Neutrophil (primary cell): ENCODE data around the gene APEX2.
"Not testable (repeated sequence)": the region's sequence is repeated elsewhere in the genome, so short reads cannot be mapped to it uniquely, and the experiment has no call there.

Experiments
- H3K27ac ChIP-seq: fragments of 200-600 bp; sonication (generic); 2 replicates; pipeline ENCODE4 v1.5.1; 2016; ENCODE audit warnings: mild to moderate bottlenecking, moderate library complexity
- H3K27me3 ChIP-seq: fragments of 200-600 bp; sonication (generic); 2 replicates; pipeline ENCODE4 v1.6.0; 2016; ENCODE audit warnings: mild to moderate bottlenecking
- H3K36me3 ChIP-seq: fragments of 200-600 bp; sonication (generic); 2 replicates; pipeline ENCODE4 v1.5.1; 2017
- H3K4me1 ChIP-seq, 2 experiments: fragments of 200-600 bp in 1 of 2; sonication (generic) in 1 of 2; 1 replicate in 1 of 2; 2 replicates in 1 of 2; pipeline versions ENCODE4 v1.5.1 to v1.6.1; 2013 to 2016; ENCODE audit warnings: low read depth in 1 of 2, low read length in 1 of 2, mild to moderate bottlenecking in 1 of 2, moderate library complexity in 1 of 2; ENCODE audit not compliant: control insufficient read depth in 1 of 2, insufficient read depth in 1 of 2
- H3K4me3 ChIP-seq, 2 experiments: fragments of 200-600 bp in 1 of 2; sonication (generic) in 1 of 2; 1 replicate in 1 of 2; 2 replicates in 1 of 2; pipeline ENCODE4 v1.5.1; 2013 to 2016; ENCODE audit warnings: low read depth in 1 of 2, low read length in 1 of 2, mild to moderate bottlenecking in 1 of 2, moderate library complexity in 1 of 2
- H3K9me3 ChIP-seq: fragments of 200-600 bp; sonication (generic); 2 replicates; pipeline ENCODE4 v1.5.1; 2016
- TF ChIP-seq, protein P1 (sequence below): fragments of 200-600 bp; sonication (generic); IDR thresholded peaks from 2 replicates; pipeline ENCODE4 v1.5.1; 2016; ENCODE audit warnings: antibody characterized with exemption

The APEX2 gene

DNA sequence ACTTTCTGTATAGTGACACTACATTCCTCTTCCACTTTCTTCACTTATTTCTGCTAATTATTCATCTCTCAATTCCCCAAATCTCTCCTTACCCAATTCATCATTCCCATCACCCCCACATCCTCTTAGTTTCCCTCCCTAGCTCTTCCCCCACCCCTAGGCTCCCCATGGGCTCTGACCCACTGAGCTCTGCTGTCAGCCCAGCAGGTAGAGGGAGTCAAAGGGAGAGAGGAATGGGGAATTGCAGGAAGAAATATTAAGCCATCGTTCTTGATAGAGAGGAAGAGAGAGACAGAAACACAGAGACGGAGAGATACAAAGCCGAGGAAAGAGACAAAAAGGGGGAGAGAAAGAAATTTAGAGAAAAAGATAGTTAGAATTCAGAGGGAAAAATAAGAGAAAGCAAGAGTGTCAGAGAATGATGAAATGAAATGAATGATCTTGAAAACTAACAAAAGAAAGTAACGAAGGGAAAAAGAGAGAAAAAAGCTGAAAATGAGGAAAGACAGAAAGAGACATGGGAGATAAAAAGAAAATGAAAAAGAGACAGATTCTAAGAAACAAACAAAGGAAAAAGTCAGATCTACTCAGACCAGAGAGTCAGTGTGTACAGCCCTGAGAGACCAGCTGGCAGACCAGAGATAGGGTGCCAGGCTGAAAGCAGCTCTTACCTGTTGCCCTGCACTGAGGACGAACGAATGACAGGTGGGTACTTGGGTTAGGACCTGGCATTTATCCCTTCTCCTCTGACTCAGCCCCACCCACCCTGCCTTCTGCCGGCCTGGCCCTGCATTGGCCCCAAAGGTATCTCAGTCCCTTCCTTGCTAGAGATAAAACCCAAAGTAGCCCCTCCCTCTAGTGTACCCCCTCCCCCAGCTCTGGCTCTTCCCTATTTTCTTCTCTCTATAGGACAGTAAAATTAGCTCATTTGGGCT, 30.4 kb downstream of the APEX2 start, which contains the start of gene ALAS2:
TSS of gene ALAS2 (minus strand) at position 707 of the 935 bp plus-strand sequence. CDS start 4,977 bp downstream, outside the sequence.
- Histone ChIP-seq H3K36me3 (no peaks in the 10 kb centered on the region), H3K27me3 (no peaks in the 10 kb centered on the region), H3K4me1 (no peaks in the 10 kb centered on the region), H3K27ac (no peak within 1 kb of the TSS), H3K4me3 (no peak within 1 kb of the TSS), H3K9me3 (no peaks in the 10 kb centered on the region)
- TF ChIP-seq, protein P1, sequence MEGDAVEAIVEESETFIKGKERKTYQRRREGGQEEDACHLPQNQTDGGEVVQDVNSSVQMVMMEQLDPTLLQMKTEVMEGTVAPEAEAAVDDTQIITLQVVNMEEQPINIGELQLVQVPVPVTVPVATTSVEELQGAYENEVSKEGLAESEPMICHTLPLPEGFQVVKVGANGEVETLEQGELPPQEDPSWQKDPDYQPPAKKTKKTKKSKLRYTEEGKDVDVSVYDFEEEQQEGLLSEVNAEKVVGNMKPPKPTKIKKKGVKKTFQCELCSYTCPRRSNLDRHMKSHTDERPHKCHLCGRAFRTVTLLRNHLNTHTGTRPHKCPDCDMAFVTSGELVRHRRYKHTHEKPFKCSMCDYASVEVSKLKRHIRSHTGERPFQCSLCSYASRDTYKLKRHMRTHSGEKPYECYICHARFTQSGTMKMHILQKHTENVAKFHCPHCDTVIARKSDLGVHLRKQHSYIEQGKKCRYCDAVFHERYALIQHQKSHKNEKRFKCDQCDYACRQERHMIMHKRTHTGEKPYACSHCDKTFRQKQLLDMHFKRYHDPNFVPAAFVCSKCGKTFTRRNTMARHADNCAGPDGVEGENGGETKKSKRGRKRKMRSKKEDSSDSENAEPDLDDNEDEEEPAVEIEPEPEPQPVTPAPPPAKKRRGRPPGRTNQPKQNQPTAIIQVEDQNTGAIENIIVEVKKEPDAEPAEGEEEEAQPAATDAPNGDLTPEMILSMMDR: no peak

DNA sequence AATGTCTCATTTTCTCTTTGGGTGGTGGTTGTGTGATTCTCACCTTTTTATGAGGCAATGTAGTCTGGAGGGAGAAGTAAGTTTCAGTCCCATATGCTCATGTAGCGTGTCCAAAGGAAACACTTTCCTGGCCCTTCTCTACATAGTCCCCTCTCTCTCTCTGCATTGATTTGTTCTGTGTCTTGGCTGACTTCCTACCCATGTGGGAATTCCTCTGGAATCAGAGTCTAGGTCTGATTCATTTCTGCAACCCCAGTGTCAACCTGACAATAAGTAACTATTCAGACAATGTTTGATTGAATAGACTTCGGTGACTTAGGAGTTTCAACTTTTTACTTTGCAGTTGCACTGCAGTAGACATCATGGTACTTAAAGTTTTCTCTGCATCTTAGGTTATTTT, 33.3 kb downstream of the APEX2 start:
- Histone ChIP-seq H3K36me3 (no peaks in the 10 kb centered on the region), H3K4me1 (no peaks in the 10 kb centered on the region), H3K9me3 (no peaks in the 10 kb centered on the region), H3K27me3 (no peaks in the 10 kb centered on the region), H3K27ac (no peak overlapping the region), H3K4me3 (no peak overlapping the region)
- TF ChIP-seq, protein P1: no peak

DNA sequence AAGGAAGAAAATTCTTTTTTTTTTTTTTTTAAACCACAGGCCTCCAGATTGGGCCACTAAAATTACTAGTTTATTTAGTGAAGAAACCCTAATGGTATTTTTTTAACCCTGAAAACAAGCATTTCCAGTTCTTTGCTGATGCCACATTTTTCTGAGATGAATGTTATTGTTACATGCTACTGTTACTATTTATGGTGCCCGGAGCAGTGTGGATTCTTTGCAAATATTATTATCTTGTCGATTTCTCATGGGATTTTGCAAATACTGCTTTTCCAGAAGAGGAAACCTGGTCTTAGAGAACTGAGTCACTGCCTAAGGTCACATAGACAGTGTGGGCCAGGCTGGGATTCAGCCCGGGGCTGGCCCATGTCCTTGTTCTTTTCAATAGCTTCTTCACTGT, 39.3 kb downstream of the APEX2 start:
- H3K27me3 ChIP-seq: no peaks in the 10 kb centered on the region
- H3K9me3 ChIP-seq: no peaks in the 10 kb centered on the region
- no peak overlapping the region for H3K4me3 ChIP-seq
- TF ChIP-seq, protein P1: no peak
- no peak overlapping the region for H3K27ac ChIP-seq
- H3K4me1 ChIP-seq: no peaks in the 10 kb centered on the region
- no peaks in the 10 kb centered on the region for H3K36me3 ChIP-seq

DNA sequence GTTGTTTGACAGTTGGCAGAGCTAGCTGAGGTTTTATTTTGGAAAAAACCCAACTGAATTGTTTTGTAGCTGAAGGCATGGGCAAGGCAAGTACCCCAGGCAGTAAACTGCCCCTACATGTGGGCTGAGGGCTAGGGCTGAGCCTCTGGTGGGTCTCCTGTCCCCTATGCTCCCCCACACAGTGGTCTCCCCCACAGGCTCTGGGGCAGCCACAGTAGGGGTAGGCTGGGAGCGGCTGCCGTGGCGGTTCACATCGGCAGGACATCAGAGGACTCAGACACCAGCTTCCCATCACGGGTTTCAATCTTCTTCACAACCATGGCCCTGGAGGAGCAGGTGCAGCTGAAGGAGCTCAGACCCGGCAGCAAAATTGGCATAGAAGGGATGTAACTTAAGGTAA, 41.4 kb downstream of the APEX2 start:
- H3K4me1 ChIP-seq: no peaks in the 10 kb centered on the region
- TF ChIP-seq, protein P1: no peak

DNA sequence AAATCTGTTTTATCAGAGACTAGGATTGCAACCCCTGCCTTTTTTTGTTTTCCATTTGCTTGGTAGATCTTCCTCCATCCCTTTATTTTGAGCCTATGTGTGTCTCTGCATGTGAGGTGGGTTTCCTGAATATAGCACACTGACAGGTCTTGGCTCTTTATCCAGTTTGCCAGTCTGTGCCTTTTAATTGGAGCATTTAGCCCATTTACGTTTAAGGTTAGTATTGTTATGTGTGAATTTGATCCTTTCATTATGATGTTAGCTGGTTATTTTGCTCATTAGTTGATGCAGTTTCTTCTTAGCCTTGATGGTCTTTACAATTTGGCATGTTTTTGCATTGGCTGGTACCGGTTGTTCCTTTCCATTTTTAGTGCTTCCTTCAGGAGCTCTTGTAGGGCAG, 50.4 kb downstream of the APEX2 start:
- not testable (repeated sequence) for H3K36me3 ChIP-seq, H3K27ac ChIP-seq, H3K4me3 ChIP-seq, H3K4me1 ChIP-seq, H3K9me3 ChIP-seq, H3K27me3 ChIP-seq

More for the DNA sequence above, 41.4 kb downstream of the APEX2 start:
- Histone ChIP-seq H3K36me3 (no peaks in the 10 kb centered on the region), H3K4me3 (no peak overlapping the region), H3K9me3 (no peaks in the 10 kb centered on the region), H3K27me3 (no peaks in the 10 kb centered on the region), H3K27ac (no peak overlapping the region)
